Stimulated activated CD4-positive, alpha-beta T cell treated with anti-CD3 and anti-CD28 coated beads, Interleukin-2, amount 100 ng/mL, for 48 hours (primary cell): ENCODE results near the gene NTMT2.
"Not testable (repeated sequence)": the region's sequence is repeated elsewhere in the genome, so short reads cannot be mapped to it uniquely, and the experiment has no call there.

Source experiments
- DNase-seq, 2 donors: peaks; one replicate each; pipeline ENCODE4 v3.0.0-alpha.2; 2020

NTMT2 gene

DNA sequence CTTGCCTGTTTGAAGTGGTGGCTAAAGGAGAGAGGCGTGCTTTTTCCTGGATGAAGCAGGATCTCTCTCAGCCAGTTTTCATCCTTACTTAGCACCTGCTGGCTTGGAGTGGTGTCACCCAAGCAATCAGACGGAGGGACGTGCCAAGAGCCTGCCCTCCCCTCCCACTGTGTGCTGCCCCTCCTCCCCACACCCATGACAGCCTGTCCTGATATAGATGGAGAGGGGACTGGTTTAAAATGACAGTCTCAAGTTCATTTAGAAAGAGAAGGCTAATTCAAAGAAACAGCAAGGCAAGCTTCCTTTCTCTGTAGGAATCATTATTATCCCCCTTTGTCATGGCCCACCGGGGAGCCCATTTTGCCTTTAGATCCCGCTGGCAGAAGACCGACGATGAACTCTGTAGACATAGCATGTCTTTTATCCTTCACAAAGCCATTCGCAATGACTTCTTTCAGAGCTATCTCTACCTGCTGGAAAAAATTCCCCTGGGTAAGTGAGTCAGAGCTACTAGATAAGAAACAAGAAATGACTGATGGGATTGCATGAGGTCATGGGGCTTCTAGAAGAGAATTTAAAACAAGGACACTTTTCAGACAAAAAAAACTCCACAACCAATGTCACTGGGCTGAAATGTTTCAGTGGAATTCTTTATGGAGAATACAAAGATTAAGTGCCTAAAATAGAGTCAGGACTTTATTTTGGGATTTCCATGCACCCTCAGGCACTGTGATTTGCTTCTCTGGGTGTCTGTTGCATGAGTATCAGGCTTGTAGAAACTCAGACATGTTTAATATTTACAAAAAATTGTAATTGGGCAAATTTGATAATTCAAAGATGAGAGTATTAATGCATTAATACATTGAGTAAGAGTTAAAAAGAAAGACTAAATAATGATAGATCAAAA is at the start of gene NTMT2:
Gene NTMT2, plus strand, starts transcription at position 190 of the 907 bp plus-strand sequence. Its CDS starts 149 bp downstream, at position 339.
- no peak for DNase-seq

DNA sequence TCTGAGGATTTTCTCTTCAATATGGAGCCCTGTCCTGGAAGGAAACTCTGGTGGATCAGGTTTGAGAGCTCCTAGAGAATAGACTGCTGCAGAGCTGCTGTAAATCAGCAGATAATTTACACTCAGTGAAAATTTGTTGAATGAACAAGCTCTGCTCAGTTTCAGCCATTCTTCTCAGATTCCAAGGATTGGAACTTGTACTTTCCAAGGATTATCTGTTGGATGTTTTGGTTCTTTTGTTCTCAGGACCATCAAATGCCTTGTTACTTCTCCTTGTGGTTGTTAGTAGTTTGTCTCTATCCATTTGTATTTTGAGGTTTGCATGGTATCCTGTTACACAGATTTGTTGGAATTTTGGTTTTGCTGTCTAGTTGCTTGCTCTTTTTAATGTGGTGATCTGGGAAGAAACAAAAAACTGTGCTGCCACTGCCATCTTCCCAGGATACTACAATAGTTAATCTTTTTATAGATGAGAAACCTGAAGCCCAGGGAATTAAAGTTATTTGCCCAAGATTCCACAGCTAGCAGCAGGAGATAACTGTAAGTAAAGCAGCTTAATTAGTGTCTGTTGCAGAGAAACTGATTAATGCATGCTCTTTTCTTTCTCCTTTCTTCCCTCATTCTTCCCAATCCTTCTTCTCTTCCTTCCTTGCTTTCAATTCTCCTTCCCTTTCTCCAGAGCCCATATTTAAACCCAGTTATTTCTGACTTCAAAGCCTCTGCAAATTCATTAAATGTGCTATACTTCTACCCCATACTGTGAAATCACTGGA is 49.6 kb upstream of the NTMT2 start:
- DNase-seq: no peak

DNA sequence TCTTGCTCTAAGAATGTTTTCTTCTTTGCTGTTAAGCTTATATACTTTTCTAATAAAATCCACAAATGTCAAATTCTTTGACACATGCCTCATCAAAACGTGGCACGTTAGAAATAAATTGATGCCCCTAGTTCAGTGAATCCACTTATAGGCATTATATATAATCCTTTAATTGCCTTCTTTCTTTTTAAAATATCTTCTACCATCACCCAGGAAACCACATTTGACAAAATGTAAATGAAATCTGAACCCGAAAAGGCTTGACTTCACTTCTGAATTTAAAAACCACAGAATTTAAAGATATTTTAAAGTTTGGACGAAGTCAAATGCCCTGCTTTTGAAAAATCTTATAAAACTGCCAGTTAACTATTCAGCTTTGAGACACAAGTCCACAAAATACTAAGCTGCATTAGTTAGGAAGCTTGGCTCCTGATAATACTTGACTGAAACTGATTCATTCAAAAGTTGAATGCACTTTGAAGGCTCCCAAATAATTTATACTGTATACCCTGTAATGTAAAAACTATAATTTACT is 48.9 kb upstream of the NTMT2 start:
- no peak for DNase-seq

DNA sequence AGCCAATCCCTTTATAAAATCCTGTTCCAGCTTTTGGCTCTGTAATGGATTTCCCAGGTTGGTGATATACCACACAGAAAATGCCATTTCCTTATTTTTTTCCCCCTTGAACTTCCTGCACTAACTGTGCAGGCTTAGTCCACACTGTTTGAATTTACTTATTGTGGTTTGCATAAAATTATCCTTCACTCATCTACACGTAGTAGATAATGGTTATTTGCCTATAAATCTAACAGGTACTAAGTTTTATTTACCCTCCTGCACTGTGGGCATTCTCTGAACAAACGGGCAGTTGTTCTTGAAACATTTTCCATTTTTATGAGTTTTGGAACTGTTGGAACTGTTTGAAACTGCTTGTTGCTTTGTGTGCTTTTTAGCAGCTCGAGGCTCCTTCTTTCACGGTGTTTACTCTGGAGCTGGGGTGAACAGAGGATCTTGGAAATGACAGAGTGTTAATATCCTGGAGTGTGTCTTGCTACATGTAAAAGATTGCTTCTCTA is 48.3 kb upstream of the NTMT2 start:
- no peak for DNase-seq

DNA sequence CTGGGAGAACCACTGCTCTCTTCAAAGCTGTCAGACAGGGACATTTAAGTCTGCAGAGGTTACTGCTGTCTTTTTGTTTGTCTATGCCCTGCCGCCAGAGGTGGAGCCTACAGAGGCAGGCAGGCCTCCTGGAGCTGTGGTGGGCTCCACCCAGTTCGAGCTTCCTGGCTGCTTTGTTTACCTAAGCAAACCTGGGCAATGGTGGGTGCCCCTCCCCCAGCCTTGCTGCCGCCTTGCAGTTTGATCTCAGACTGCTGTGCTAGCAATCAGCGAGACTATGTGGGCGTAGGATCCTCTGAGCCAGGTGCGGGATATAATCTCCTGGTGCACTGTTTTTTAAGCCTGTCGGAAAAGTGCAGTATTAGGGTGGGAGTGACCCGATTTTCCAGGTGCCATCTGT is 32.6 kb upstream of the NTMT2 start:
- not testable (repeated sequence) for DNase-seq

DNA sequence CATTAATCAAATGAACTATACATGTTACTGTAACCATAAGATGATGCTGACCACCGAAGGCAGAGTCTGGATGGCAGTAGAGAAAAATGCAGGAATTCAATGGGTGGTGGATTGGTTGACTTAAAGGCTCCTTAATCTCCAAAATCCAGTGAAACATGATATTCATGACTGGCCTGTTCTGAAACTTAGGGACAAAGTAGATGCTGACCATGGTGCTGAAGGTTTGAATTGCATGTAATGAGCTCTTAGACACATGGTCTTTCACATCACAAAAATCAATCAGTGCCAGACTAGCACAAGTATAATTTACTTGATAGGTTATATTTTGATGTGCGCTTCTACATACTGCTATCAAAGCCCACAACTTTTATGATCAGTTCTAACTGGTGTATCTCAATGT is 30.9 kb upstream of the NTMT2 start:
- DNase-seq: no peak

DNA sequence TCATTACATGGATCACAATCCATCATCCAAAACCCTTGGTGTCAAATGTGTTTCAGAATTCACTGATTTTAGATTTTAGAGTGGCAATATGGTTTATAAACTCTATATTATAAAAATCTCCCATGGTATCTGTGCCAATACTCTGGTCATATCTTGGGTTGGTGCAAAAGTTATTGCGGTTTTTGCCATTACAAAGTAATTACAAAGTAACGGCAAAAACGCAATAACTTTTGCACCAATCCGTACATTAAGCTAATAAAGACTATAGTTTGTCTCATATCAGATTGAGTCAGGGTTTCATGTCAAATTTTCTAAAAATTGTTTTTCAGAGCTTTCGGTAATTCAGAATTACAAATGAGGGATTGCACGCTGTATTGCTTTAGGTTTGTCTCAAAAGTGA is 23.4 kb upstream of the NTMT2 start:
- DNase-seq: no peak

DNA sequence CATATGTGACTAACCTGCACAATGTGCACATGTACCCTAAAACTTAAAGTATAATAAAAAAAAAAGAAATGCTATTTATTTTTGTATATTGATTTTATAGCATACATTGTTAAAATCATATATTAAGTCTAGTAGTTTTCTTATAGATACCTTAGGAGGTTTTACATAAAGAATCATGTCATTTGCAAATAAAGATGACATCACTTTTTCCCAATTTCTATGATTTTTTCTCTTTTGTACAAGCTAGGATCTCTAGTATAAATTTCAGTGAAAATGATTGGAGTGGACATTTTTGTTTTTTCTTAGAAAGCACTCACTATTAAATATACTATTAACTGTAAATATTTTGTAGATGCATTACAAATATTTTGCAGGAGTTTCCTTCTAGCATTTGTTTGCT is 20.5 kb upstream of the NTMT2 start:
- no peak for DNase-seq

DNA sequence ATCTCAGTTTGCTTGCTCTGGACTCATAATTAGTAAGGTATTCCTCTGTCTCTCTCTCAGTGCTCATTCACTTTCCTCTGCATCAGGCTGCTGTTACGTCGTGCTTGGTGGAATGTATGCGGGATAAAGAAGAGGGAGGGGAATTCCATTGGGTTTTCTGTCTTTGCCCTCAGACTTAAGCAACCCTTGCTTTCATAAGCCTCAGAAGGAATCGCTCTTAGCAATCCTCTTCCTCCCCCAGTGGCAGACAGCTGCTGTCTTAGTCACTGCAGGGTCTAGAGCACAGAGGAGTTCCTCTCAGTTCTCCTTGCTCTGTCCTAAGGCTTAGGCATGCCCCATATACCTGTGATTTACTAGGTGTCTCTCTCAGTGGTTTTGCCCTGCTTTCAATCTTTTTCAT is 19.1 kb upstream of the NTMT2 start:
- no peak for DNase-seq

DNA sequence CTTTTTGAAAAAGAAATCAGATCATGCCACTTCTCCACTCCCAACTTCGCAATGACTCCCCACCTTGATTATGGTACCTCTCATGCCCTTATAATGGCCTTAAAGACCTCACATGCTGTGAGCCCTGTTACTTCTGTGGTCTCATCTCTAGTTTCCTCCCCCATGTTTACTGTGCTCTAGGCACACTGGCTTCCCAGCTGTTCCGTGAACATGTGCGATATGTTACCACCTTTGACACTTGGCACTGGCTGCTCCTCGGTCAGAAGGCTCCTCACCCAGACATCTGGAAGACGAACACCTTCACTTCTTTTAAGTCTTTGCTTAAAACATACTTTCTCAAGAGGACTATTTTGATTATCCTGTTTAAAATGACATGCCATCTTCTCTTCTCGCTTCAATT is 14.3 kb upstream of the NTMT2 start:
- no peak for DNase-seq

DNA sequence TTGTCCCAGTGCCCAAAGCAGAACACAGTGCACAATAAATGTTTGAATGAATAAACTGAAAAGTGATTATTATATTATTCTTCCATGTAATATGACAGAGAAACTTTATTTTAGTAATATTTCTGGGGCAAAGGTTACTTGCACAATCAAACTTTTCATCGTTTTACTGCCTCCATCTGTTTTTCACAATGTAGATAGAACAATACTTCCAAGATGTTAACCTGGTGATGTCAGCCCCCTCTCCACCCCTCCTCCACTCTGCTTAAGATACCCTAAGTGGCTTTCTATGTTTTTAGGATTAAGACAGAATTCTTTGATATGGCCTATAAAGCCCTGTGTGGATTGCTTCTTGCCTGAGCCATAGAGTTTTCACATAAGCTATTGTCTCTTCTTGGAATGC is 13.8 kb upstream of the NTMT2 start:
- DNase-seq: no peak

DNA sequence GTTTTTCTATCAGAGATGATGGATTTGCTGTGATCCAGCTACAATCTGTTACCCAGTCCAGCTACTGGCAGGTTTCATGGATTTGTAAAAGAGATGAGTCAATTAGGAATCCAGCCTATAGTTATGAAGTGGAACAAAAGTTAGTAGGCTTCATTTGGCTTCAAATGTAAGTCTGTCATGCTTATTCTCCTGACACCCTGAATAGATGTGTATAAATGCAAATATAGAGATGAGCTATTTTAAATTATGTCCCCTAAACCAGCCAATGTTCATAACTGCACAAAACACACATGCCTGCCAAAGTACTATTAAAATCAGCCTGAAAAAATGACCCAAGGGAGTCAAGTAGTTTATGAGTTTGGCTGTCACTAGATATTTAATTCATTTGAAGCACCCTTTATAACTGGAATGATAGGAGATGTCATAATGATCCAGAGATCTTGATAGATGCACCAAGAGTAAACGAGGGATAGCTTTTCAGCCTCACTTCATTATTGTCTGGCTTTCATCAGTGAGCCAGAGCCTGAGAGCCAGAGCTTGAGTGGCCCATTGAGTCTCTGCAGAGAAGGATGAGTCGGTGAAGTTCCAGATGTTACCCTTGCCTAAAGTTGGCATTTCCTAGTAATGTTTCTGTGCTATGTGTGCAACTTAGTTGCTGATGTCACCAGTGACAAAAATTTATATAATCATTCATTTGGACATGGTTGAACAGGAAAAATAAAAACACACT is 11.8 kb upstream of the NTMT2 start:
- DNase-seq: no peak

DNA sequence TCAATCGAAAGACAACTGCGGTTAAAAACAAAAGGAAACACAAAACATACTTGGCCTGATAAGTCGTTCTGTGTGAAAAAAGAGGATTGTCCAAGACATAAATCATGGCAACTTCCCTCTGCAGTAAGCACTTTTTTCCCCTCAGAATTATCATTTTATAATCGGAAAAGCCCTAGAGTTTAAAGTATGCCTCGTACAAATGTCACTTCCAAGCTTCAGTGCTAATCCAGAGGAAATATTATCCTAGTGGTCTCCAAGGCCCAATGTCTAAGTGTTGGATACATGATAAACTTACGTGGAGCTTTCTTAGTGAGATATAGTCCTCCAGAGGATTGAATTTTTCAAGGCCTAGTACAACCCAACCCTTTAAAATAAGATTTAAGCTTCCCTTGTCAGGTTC is 11.2 kb upstream of the NTMT2 start:
- DNase-seq: no peak

DNA sequence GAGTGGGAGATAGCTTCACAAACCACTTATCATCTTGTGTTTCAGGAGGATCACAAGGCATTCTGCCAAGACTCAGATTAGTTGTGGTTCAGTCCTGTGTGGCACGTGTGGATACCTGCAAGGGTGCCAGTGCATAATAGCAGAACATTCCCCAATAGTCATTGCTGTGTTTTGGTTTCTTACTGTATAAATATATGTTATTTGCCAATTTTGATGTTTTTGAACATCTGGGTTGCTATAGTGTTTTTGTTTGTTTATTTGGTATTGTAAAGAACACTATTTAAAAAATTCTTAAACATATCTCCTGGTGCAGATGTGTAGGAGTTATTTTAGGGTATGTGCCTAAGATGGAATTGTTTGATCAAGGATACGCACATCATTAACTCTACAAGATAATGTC is 5.4 kb upstream of the NTMT2 start:
- DNase-seq: no peak

DNA sequence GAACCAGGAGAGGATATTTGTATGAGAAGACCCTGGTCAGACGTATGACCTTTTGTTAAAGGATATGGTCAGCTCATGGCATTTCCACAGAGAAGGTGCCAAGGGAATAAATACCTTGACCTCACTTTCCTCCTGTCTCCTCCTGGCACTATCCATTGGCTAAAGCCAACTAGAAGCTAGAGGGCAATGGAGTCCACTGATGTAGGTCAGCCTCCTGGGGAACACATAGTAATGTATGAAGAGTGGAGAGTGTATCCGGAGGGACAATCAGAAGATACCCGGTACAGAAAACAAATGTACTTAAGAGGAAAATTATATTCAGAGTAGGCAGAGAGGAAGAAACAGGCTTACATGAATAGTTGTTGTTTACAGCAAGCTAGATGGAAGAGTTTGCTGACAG is 698 bp upstream of the NTMT2 start:
- DNase-seq: no peak

DNA sequence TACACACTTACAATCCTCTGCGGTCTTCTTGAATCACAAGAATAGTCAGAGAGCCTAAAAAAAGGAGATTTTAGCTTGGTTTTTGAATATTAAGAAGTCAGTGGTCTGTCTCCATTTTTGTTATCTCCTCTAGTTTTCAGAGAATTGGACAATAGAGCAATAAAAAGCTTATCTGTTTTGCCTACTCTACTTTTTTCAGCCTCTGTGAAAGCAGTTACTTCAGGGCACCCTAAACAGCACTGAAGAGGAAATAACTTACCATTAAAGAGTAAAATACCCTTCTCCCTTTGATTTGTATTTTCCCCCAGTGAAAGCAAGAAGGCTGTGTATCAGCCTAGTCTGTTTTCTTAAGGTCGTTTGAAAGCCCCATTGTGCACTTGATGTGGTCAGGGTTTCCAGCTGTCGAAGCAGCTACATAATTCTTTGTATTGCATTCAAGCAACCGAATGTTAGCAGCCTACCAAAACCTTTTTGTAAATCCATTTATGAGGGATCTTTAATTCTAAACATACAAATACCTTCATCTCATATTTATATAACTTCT is 1.0 kb downstream of the NTMT2 start:
- DNase-seq: no peak

DNA sequence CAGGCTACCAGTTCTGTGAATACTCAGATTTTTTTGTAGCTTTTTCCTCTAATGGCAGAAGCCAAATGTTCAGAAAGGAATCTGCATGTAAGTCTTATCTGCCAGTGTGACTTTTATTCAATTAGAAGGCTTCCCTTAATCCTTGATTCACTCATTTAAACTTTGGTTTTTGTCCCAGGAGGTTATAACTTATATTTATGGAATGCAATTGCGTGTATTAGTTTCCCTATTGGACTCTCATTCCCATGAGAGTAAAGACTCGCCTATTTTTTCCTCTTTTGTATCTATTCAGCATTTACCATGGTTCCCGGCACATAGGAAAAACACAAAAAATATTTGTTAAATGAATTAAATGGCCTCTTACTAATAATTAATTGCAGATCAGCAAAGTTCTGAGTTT is 3.5 kb downstream of the NTMT2 start:
- no peak for DNase-seq

DNA sequence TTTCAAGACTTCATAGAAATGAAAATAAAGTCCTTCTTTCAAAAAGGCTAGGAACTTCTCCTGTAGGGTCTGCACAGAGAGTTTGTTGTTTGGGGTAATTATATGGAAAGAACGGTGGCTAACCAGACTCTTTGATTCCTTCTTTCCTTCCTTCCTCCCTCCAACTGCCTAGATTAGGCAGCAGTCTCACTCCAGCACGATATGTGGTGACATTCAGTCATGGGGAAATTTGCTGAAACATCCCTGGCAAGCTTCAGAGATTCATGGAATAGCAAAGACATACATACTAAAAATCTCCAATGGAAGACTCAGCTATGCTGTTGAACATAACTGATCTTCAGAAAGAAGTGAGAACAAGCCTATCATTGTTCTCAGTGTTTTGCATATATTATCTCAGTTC is 4.3 kb downstream of the NTMT2 start:
- no peak for DNase-seq

DNA sequence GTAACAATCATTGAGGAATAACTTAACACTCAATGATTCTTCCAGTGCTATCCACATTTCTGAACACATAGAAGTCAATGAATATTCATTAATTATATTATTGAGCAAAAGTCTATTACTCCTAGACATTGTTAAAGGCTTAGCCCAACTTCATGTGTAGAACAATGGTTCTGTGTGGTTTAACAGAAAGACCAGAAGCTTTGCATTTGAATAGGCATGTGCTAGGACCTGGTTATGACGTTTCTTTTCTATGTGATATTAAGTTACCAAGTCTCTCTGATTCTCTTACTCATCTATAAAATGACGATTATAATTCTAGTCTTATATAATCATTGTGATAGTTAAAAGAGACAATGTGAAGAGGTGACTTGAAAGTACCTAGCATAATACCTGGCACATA is 5.2 kb downstream of the NTMT2 start:
- DNase-seq: no peak

DNA sequence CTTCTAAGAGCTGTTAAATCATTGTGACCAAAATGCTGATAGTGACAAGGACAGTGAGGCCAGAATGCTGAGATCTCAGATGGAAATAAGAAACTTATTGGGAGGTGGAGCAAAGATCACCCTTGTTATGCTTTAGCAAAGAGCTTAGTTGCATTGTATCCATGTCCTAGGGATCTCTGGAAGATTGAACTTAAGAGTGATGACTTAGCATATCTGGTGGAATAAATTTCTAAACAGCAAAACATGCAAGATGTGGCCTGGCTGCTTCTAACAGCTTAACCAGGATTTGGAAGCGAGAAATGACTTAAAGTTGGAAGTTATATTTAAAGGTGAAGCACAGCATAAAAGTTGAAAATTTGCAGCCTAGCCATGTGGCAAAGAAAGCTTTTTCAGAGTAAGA is 7.7 kb downstream of the NTMT2 start:
- no peak for DNase-seq

DNA sequence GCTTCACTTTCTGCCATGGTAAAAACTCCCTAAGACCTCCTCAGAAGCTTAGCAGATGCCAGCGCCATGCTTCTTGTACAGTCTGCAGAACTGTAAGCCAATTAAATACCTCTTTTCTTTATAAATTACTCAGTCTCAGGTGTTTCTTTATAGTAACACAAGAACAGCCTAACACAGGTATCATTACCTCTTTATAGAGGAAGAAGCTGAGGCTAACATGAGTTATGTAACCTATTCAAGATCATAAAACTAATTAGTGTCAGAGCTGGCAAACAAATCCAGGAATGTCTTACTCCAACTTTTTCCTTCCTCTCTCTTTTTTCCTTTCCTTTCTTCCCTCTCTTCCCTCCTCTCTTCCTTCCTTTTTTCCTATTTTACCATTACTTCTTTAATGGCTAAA is 9.3 kb downstream of the NTMT2 start:
- no peak for DNase-seq

DNA sequence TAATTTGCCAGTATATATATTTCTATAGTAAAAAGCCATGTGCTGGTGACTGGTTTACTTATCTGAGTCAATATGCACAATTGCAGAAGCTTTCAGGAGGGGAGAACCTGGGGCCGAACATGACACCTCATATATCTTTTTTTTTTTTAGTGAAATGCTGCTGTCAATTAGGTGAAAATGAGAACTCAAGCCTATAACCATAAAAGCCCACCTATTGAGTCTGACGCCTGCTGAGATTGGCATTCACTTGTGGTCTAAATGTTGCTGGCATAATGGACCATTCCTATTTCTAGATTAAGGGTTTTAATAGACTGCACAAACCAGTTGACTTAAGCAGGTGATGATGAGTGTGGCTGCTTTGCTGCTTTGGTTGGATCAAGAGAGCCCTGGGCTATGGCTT is 10.8 kb downstream of the NTMT2 start:
- DNase-seq: no peak

DNA sequence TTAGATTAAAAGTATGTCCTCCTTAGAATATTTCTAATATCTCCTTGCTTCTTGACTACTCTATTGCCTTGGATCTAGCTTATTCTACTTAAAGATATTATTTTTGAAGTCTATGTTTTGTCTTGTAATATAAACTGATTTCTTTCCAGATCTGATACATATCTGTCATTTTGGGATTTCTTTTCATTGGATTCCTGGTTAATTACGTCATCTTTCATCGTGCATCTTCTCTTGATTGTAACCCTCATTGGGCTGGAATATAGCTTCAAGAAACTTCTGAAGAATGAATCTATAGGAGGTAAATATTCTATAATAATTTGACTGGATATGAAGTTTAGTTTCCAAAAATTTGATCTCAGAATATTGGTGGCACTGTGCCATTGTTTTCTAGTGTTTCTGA is 12.1 kb downstream of the NTMT2 start:
- DNase-seq: no peak
